Heart left ventricle (tissue), 16 donors: ENCODE data around the gene CYB5R3. TPM values are rescaled to one million over a fixed set of nuclear protein-coding genes. Genes with fewer than 3 reads are reported as not detected.
"Not testable (repeated sequence)": the region's sequence is repeated elsewhere in the genome, so short reads cannot be mapped to it uniquely, and the experiment has no call there.

ENCODE experiments used
- ATAC-seq, 4 donors: fragments of 200-7000 bp; cut with Tn5 transposase; one replicate each; pipeline ENCODE4 v1.9.1; 2020 to 2022; ENCODE audit warnings: moderate library complexity in 4 of 4, mild to moderate bottlenecking in 3 of 4, moderate number of reproducible peaks in 1 of 4
- DNase-seq, 5 donors: peaks; one replicate each; pipeline ENCODE4 v3.0.0-alpha.2; 2020
- H3K27ac ChIP-seq, 12 donors: fragments of 200-600 bp; sonication (generic) in 4 of 12; one replicate each; pipeline versions ENCODE4 v1.5.0 to v1.8.0; 2016 to 2022; ENCODE audit warnings: mild to moderate bottlenecking in 2 of 12
- H3K27me3 ChIP-seq, 9 donors: fragments of 200-600 bp; sonication (generic) in 2 of 9; one replicate each; pipeline versions ENCODE4 v1.5.1 to v1.8.0; 2016 to 2022; ENCODE audit warnings: mild to moderate bottlenecking in 3 of 9
- H3K36me3 ChIP-seq, 9 donors: fragments of 200-600 bp; sonication (generic) in 2 of 9; one replicate each; pipeline versions ENCODE4 v1.5.0 to v1.8.0; 2018 to 2022; ENCODE audit warnings: mild to moderate bottlenecking in 2 of 9
- H3K4me1 ChIP-seq, 12 donors: fragments of 200-600 bp; sonication (generic) in 4 of 12; one replicate each; pipeline versions ENCODE4 v1.5.0 to v1.8.0; 2016 to 2022; ENCODE audit warnings: mild to moderate bottlenecking in 3 of 12
- H3K4me3 ChIP-seq, 12 donors: fragments of 200-600 bp; sonication (generic) in 4 of 12; one replicate each; pipeline versions ENCODE4 v1.5.0 to v1.8.0; 2017 to 2022; ENCODE audit warnings: mild to moderate bottlenecking in 9 of 12, moderate library complexity in 4 of 12
- H3K9me3 ChIP-seq, 12 donors: fragments of 200-600 bp; sonication (generic) in 4 of 12; one replicate each; pipeline versions ENCODE4 v1.5.0 to v1.8.0; 2016 to 2022; ENCODE audit warnings: mild to moderate bottlenecking in 1 of 12
- CTCF ChIP-seq, 12 donors: fragments of 200-600 bp; sonication (generic) in 4 of 12; IDR thresholded peaks; one replicate each; pipeline versions ENCODE4 v1.5.0 to v1.8.0; 2018 to 2022; ENCODE audit warnings: antibody characterized with exemption in 12 of 12, mild to moderate bottlenecking in 5 of 12
- POLR2A ChIP-seq, 2 donors: fragments of 450-650 bp; IDR thresholded peaks; one replicate each; pipeline ENCODE4 v1.6.1; 2017; ENCODE audit warnings: antibody characterized with exemption in 2 of 2, mild to moderate bottlenecking in 2 of 2, moderate library complexity in 2 of 2
- WGBS, 4 donors: extraction: QIAGEN DNeasy Blood & Tissue Kit in 2 of 4; methylation state at CpG; one replicate each; pipeline versions ENCODE4 v1.1.5 to v1.1.7; 2013 to 2018; 5-methylcytosine and 5-hydroxymethylcytosine counted together
- intact Hi-C, 10 donors: fragments of 100-400 bp; cut with DNase I; formaldehyde crosslinking; loops; one replicate each; pipeline versions ENCODE4 v1.11.1 to v1.14.2; 2022
- polyA plus RNA-seq, 2 donors: library from polyadenylated mRNA; stranded (reverse); fragments of 200-250 nt; gene quantifications; one replicate each; pipeline ENCODE4 v1.2.3, GENCODE V29; 2013
- total RNA-seq, 9 donors: library from RNA; depleted of rRNA in 2 of 9; stranded (reverse); fragments of >200 nt in 2 of 9; fragmentation: NEBNext Ultra II Directional in 3 of 9; extraction: Animal tissue kit (Norgen Biotek cat#: 25700) in 3 of 9; gene quantifications; one replicate each; pipeline versions ENCODE4 v1.1.0 to v1.2.4, GENCODE V29; 2016 to 2023
- donor health status: ischemic (EF 13 %, LVEDD 7.1; RV severe dilation, severe dysfunction).
- donor health status: healthy with polysubstance abuse.
- donor health status: DM: no; HTN: yes; CAD: no.
- donor health status: DM: no; HTN: no; CAD: no.
- donor health status: ischemic (EF 25% LVEDD 6.9; RV normal size, moderate dysfunction).
- donor health status: ischemic (EF 25% LVEDD 5.7; RV mildly dilated, moderate dysfunction).
- donor health status: healthy.
- donor health status: DM: yes; HTN: yes; CAD: no.
- donor health status: ischemic (EF 35%, LVEDD 5.7; RV mildly dilated, moderate dysfunction).
- donor health status: nonischemic (EF 11% LVEDD 7.7; RV severe dilation, severe dysfunction).
- donor health status: DM: yes; HTN: yes; CAD: no.
- donor health status: PGD.
- donor health status: ischemic (EF 29% LVEDD 5.4; RV normal size, mild dysfunction).
- donor health status: nonischemic (EF 23%, LVEDD 6.1; RV moderate dilation, normal function).

CYB5R3 gene
- total and polyA plus RNA-seq, 11 donors: 135 to 459 (median 305) TPM

GRCh38 chr22:42619261-42620063, 29.7 kb downstream of the CYB5R3 start:
- 87 to 94% (median 92%) methylated on average over 19 to 35 of the region's 35 CpGs for WGBS, 4 donors
- ATAC-seq (no peak), DNase-seq (no peak)
- peaks cover 3 to 46% (median 24%) of the 10 kb centered on the region in 12 donors for H3K4me1 ChIP-seq
- peak overlapping the region in 1 of 12 donors; percentile 67 for H3K27ac ChIP-seq
- H3K27me3 ChIP-seq: no peaks in the 10 kb centered on the region
- no peak overlapping the region for H3K4me3 ChIP-seq
- H3K9me3 ChIP-seq: no peaks in the 10 kb centered on the region
- H3K36me3 ChIP-seq: peaks cover 0 to 43% (median 34%) of the 10 kb centered on the region in 9 donors
- TF ChIP-seq CTCF (IDR thresholded peaks at IDR 0.05) (no peak), POLR2A (IDR thresholded peaks at IDR 0.05) (no peak)
- intact Hi-C loops: loop anchor here in 4 of 10 donors (5.0 to 10.0 kb wide), 3 partner anchors 105 to 203 kb away; partner anchors contain the start of gene RRP7A (in 1 of the 4)

- no peak for DNase-seq
- H3K27me3 ChIP-seq: no peaks in the 10 kb centered on the region
- H3K9me3 ChIP-seq: no peaks in the 10 kb centered on the region
- no peak for ATAC-seq
- H3K4me1 ChIP-seq: peaks cover 9 to 51% (median 30%) of the 10 kb centered on the region in 12 donors
- intact Hi-C loops: loop anchor here in 1 of 10 donors (10.0 kb wide), 1 partner anchor 103 kb away; the partner anchor contains the start of gene RRP7A
- H3K4me3 ChIP-seq: no peak overlapping the region
- peak overlapping the region in 7 of 12 donors; percentile 0 to 98 (median 33) for H3K27ac ChIP-seq
- TF ChIP-seq POLR2A (IDR thresholded peaks at IDR 0.05): no peak
- TF ChIP-seq CTCF (IDR thresholded peaks at IDR 0.05): no peak
- 54 to 67% (median 64%) methylated on average over 20 of the region's 20 CpGs for WGBS, 4 donors
- H3K36me3 ChIP-seq: peaks cover 0 to 25% (median 17%) of the 10 kb centered on the region in 9 donors
These were observed 31.8 kb downstream of the CYB5R3 start for GRCh38 chr22:42617155-42617983.

GRCh38 chr22:42615860-42616175, 33.4 kb downstream of the CYB5R3 start:
- intact Hi-C loops: loop anchor here in 4 of 10 donors (2.0 to 10.0 kb wide), 3 partner anchors 31 to 101 kb away; partner anchors contain the start of genes CYB5R3 (in 1 of the 4) and RRP7A (in 1 of the 4)
- Histone ChIP-seq H3K36me3 (peaks cover 0 to 34% (median 16%) of the 10 kb centered on the region in 9 donors), H3K4me1 (peaks cover 9 to 55% (median 40%) of the 10 kb centered on the region in 12 donors), H3K4me3 (peak overlapping the region in 10 of 12 donors; percentile 10 to 98 (median 85)), H3K27ac (peak overlapping the region; percentile 90 to 99 (median 97))
- not testable (repeated sequence) for H3K9me3 ChIP-seq, H3K27me3 ChIP-seq
- WGBS, 4 donors: 15 to 22% (median 20%) methylated on average over 13 of the region's 13 CpGs
- ATAC-seq: peak in 2 of 4 donors; percentile 1 to 2
- peak in 1 of 5 donors; percentile 52 for DNase-seq

- Histone ChIP-seq H3K36me3 (peaks cover 0 to 37% (median 16%) of the 10 kb centered on the region in 9 donors), H3K9me3 (no peaks in the 10 kb centered on the region), H3K4me3 (peak overlapping the region; percentile 66 to 98 (median 88)), H3K4me1 (peaks cover 9 to 60% (median 46%) of the 10 kb centered on the region in 12 donors), H3K27ac (peak overlapping the region; percentile 90 to 99 (median 97)), H3K27me3 (no peaks in the 10 kb centered on the region)
- intact Hi-C loops: loop anchor here in 4 of 10 donors (2.0 to 10.0 kb wide), 3 partner anchors 32 to 100 kb away; partner anchors contain the start of genes CYB5R3 (in 1 of the 4) and RRP7A (in 1 of the 4)
- WGBS, 4 donors: 0 to 1% (median 1%) methylated on average over 30 to 35 of the region's 35 CpGs
- TF ChIP-seq CTCF (IDR thresholded peaks at IDR 0.05) (no peak), POLR2A (IDR thresholded peaks at IDR 0.05) (peak in 1 of 2 donors; percentile 59)
- ATAC-seq (peak; percentile 62 to 81 (median 66)), DNase-seq (peak; percentile 86 to 92 (median 87))
These were observed 33.9 kb downstream of the CYB5R3 start for GRCh38 chr22:42615092-42615859.
